Frontal cortex (tissue), 4 donors: ENCODE measurements around the gene DCST2. TPM values are rescaled to one million over a fixed set of nuclear protein-coding genes. Genes with fewer than 3 reads are reported as not detected.
A peak's percentile ranks its signal among the peaks of the same experiment; 100 is the strongest.

Experiments used
- DNase-seq, 2 donors: peaks; one replicate each; pipeline ENCODE4 v3.0.0; 2012; ENCODE audit warnings: low spot score in 2 of 2
- FAIRE-seq: peaks from 2 replicates; lab custom pipeline; 2012; peaks lifted over from hg19 to GRCh38; lab: Jason Lieb, UNC
- total RNA-seq: library from RNA; depleted of rRNA; stranded (reverse); fragments of >200 nt; gene quantifications from one replicate; pipeline ENCODE4 v1.2.3, GENCODE V29; 2014
- donor health status: control.
- donor health status: control.
- donor health status: control.

Gene DCST2
- total RNA-seq, 1 donor from 2014 or later, result under 0.01 TPM

- DNase-seq (no peak), FAIRE-seq (no peak)
These were observed 982 bp upstream of the DCST2 start for GRCh38 chr1:155034318-155035208.

GRCh38 chr1:155032886-155033285 is 695 bp downstream of the DCST2 start:
- no peak for DNase-seq
- no peak for FAIRE-seq

- FAIRE-seq, result no peak
- no peak for DNase-seq
These were observed 2.7 kb downstream of the DCST2 start for GRCh38 chr1:155030899-155031298.

DNA sequence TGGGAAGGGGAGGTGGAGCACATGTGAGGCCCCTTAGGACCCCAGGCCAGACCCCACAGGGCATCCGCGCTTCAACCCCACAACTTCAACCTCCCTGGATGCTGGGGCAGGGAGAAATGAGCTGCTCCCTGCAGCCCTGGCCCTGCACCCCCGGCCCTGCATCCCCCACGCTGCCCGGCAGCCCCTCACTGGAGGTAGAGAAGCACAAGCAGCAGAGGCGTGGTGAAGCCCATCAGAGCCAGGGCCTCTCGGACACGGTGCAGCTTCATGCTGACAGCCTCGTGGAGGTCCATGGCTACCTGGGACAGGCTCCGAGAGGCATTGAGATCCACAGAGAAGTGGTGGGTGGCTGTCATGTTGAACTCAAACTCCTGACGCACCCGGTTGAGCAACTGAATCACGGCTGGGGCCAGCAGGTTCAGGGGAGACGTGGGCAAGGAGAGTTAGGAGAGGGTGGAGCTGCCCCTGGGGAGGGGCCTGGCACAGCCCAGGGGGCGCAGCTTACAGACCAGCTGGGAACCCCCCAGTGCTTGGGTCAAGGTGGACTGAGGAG is 3.3 kb downstream of the DCST2 start:
- DNase-seq (no peak), FAIRE-seq (no peak)

- no peak for DNase-seq
- FAIRE-seq, result no peak
These were observed 3.9 kb downstream of the DCST2 start for GRCh38 chr1:155029513-155030242.

GRCh38 chr1:155026588-155026987 is 7.0 kb downstream of the DCST2 start:
- DNase-seq, result no peak
- no peak for FAIRE-seq

GRCh38 chr1:155026154-155026553 is 7.4 kb downstream of the DCST2 start:
- FAIRE-seq, result no peak
- DNase-seq, result no peak

- no peak for DNase-seq
- no peak for FAIRE-seq
These were observed 9.3 kb downstream of the DCST2 start for GRCh38 chr1:155024315-155024714.

DNA sequence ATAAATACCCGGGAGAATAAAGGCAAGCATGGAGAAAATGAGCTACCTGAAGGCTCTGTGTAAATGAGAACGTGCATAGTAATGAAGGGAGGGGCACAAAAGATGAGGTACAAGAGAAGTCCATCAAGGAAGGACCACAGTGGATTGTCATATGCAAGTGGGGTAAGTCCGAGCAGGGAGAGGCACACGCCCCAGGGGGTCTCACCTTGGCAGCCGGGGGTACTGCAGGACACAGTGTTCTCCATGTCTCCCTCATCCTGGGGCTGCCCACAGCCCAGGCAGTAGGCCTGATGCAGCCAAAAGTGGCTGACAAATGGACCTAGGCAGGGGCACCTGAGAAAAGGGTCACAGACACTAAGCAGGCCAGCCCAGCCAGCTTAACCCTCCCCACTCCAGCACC is 10.0 kb downstream of the DCST2 start:
- DNase-seq, result no peak

GRCh38 chr1:155022927-155023236 is 10.7 kb downstream of the DCST2 start:
- FAIRE-seq, result no peak
- DNase-seq, result no peak

More for the DNA sequence above, 10.0 kb downstream of the DCST2 start:
- FAIRE-seq, result no peak

- FAIRE-seq (no peak), DNase-seq (no peak)
These were observed 11.2 kb downstream of the DCST2 start for GRCh38 chr1:155022136-155022926.

DNA sequence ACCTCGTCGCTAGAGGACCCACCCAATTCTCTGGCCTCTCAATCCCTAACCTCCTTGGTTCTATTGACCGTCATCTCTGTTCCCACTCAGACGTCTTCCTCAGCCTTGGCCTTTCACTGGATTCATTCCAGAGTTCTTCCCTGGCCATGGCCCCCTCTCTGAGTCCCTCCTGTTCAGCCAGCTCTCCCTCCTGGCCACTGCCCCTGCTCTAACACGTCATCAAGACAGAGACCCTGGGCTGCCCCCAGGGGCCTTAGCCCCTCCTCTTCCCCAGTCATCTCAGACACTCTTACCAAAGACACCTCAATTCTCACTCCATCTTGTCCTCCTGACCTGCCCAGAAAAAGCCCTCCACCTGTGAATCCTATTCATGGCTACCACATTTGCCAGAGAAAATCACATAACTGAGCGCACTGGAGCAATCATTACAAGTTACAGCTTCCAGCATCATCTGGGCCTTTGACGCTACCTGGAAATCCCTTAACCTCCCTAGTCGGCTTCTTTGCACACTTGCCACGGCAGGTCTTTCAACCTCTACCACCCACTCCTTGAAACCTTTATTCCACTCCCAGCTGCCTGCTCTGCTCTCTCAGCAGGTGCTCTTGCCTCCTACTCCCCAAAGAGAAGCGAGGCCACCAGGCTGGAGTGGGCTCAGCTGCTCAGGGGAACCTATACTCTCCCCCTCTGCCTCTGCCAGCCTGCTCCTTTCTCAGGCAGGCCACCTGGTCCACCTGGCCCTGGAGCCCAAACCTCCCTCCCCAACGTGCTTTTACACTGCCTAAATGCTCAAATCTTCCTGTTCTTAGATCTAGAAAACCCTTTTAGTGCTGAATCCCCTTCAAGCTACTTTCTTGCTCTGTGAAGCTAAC is 14.0 kb downstream of the DCST2 start:
- DNase-seq (no peak), FAIRE-seq (no peak)

GRCh38 chr1:155018617-155019348 is 14.8 kb downstream of the DCST2 start:
- FAIRE-seq (no peak), DNase-seq (no peak)

- FAIRE-seq (no peak), DNase-seq (no peak)
These were observed 15.7 kb downstream of the DCST2 start for GRCh38 chr1:155017946-155018316.

DNA sequence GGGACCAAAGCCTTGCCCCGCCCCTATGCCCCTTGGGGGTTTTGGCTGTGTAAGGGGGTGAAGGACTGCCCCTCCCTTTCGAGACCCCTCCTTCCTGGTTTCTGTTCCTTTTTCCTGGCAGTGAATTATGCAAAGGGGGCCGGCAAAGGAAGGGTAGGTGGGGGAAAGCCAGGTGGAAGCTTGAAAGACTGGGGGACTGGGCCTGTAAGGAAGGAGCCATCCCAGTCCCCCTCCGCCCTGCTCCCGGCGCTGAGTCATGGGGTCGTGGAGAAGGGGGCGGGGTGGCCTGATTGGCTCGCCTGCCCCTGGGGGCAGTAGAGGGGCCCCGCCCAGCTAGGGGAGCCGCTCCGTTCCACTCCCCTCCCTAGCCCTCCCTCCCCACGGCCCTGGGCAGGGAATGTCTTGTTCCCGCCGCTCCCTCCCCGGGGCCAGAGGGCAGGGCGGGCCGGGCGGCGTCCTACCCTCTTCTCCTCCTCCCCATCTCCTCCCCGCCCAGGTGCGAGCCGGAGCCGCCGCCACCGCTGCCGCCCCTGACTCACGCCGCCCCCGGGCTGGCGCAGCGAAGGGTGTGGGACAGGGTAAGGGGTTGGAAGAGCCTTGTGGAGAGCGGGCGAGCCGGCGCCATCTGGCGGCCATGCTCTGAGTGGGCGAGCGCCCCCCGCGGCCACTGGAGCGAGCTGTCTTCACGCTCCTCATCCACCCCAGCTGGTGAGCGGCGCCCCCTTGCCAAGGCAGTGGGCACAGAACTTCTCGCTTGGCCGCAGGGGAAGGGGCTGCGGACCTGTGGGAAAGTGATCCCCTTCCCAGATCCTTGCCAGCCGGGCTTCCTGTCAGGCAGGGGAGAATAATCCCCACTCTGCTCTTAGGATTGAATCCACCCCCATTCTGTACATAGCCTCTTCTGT is 16.3 kb downstream of the DCST2 start:
- no peak for FAIRE-seq

DNA sequence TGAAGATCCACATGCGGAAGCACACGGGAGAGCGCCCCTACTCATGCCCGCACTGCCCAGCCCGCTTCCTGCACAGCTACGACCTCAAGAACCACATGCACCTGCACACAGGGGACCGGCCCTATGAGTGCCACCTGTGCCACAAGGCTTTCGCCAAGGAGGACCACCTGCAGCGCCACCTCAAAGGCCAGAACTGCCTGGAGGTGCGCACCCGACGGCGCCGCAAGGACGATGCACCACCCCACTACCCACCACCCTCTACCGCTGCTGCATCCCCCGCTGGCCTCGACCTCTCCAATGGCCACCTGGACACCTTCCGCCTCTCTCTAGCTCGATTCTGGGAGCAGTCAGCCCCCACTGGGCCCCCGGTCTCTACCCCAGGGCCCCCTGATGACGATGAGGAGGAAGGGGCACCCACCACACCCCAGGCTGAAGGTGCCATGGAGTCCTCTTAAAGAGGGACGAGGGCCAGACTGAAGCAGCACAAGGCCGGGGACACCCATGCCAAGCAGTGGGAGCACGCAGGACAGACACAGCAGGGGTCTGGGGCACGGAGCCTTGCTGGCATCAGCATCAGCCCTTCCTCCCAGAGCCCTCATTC is 17.2 kb downstream of the DCST2 start:
- DNase-seq (no peak), FAIRE-seq (no peak)

More for the DNA sequence above, 16.3 kb downstream of the DCST2 start:
- DNase-seq, result peak; percentile 84 to 88

DNA sequence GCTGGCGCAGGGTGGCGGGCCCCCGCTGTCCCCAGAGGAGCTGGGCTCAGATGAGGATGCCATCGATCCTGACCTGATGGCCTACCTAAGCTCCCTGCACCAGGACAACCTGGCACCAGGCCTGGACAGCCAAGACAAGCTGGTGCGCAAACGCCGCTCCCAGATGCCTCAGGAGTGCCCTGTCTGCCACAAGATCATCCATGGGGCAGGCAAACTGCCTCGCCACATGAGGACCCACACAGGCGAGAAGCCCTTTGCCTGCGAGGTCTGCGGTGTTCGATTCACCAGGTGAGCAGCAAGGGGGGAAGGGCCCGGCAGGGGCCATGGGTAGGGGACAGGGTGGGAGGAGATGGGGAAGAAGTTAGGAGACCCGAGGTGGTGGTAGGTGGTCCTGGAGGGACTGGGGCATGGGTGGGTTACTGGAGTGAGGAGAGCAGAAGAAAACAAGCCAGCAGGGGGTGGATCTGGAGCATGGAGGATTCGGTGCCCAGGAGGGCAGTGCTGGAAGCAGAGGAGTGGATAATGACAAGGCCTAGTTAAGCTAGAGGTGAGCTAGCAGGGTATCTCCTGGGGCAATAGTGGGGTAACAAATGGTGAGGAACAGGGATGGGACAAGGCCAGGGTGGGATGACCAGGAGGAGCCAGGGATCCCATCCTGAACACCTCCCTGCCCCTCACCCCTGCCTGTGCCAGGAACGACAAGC is 17.9 kb downstream of the DCST2 start:
- FAIRE-seq (no peak), DNase-seq (no peak)
